CMK (cell line): Measurements from ENCODE around the gene ERC1.
"Not testable (repeated sequence)": the region's sequence is repeated elsewhere in the genome, so short reads cannot be mapped to it uniquely, and the experiment has no call there.

ENCODE experiments used
- DNase-seq: peaks from one replicate; pipeline ENCODE4 v3.0.0-alpha.2; 2010; ENCODE audit warnings: low read depth

Gene ERC1

DNA sequence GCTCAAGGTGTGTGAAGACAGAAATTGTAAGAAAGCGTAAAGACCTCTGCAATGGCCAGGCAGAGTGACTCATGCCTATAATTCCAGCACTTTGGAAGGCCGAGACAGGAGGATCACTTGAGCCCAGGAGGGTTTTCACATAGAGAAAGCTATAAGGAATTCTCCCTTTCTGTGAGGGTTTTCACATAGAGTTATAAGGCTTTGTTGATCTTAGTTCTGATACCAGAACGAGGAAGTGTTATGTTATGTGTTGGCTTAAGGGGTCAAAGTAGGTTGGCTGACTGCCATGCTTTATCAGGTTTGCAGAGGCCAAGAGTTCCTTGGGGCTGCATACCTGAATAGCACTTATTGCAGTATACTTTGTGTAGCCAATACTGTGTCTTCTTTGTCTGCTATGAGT, 139.1 kb downstream of the ERC1 start:
- no peak for DNase-seq

DNA sequence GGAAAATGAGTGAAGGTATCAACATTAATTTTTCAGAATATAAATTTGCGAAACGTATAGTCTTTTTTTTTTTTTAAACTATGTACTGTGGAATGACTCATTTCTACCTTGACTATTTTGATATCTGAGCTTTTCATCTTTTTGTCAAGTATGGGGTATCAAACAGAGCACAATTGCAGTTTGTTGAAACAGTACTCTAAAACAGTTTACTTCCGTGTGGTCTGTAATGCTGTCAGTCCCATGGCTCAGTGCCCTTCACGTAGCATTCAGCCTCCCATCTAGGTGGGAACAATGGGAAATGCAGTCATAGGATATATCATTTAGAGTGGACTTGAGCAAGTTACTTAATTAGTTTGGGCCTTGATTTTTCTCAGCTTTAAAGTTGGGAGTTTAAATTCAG, 139.5 kb downstream of the ERC1 start:
- DNase-seq: no peak

DNA sequence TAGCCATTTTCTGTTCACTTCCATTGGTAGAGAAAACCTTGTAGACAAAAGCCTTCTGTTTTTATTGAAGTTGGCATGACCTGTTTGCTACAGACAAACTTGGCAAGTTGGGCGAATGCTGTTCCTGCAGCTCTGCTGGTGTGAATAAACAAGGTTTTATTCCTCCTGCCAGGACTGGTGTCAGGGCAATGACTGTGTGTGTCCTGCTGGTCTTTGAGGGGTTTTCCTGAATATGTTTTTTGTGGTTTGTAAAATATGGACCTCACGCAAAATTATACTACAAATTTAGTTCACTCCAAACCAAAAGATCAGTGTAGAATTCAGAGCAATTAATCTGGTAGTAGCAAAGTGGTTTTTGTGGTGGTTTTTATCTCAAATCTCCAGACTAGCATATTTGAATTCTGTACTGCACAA, 140.8 kb downstream of the ERC1 start:
- no peak for DNase-seq

DNA sequence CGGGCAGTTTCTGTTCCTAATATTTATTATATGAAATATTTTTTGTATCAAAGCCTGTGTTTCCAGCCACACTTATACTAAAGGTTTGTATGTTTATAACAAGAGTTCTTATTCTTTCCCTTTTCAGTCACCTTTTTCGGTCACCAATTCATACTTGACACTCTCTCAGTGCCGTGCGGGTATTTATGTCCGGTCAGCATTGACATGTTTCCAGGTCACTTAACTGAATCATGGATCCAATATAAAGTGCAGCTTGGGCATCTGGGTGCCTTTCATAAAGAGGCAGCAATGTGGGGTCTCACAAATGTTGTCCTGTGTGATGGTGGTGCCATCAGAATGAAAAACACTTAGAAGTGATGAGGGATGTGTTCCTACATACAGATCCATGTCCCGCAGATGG, 141.3 kb downstream of the ERC1 start:
- no peak for DNase-seq

DNA sequence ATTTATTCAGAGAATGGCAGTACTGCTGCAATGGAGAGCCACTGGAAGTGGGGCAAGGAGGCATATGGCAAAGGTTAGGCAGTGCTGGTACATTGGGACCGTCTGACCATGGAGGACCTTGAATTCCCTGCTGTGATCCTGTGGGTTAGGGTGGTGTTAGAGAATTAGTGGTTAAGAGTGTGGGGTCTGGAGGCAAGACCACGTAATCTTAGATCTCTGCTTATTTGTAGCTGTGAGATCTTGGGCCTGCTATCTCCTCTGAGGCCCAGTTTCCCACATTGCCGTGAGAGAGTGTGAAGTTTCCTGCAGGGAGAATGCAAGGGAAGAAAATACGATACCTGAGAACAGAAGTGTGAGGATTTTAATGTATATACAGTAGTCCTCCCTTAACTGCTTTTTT, 147.7 kb downstream of the ERC1 start:
- no peak for DNase-seq

DNA sequence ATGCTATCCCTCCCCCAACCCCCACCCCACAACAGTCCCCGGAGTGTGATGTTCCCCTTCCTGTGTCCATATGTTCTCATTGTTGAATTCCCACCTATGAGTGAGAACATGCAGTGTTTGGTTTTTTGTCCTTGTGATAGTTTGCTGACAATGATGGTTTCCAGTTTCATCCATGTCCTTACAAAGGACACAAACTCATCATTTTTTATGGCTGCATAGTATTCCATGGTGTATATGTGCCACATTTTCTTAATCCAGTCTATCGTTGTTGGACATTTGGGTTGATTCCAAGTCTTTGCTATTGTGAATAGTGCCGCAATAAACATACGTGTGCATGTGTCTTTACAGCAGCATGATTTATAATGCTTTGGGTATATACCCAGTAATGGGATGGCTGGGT, 155.7 kb downstream of the ERC1 start:
- not testable (repeated sequence) for DNase-seq

DNA sequence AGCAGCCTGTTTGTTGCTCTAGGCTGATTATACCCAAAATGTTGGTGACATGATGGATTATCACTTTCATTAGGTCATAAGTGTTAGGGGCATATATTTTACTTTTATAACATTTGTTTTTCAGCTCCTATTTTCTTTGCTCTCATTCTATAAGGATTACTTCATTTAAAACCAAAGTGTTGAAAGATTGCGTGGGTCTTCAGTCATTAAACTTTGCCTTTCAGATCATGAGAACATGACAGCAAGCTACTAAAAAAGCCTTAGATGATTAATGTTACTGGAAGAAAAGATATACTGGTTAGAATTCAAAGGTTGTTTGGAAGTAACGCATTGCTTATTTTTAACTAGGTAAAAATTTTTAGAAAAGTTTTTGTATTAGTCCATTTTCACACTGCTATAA, 156.8 kb downstream of the ERC1 start:
- no peak for DNase-seq

DNA sequence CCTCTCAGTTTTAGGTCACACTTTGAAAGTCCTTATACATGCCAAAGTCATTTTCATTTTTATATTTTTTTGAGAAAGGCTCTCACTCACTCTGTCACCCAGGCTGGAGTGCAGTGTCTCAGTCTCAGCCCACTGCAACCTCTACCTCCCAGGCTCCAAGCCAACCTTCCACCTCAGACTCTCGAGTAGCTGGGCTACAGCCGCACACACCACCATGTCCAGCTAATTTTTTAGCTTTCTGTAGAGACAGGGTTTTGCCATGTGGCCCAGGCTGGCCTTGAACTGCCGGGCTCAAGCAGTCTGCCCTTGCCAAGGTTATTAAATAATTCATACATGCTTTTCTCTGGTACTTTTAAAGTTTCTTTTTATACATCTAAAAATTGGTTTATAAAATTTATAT, 166.0 kb downstream of the ERC1 start:
- no peak for DNase-seq

DNA sequence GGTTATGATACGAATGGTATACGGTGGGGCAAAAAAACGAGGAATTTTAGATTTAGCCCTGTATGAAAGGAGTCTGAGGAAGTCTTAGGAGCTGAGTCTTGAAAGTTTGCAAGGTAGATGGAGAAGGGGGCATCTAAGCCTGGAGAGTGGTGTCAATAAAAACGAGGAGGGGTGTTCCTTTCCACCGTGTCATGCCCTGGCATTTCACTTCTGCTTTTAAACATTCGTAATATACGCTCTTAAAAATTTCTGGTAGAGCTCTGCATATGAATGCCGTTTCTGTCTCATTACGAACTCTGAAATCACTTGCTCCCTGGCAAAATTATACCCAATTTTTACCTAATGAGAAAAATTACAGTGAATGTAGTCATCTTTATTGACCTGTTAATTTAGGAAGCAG, 170.2 kb downstream of the ERC1 start:
- DNase-seq: no peak

DNA sequence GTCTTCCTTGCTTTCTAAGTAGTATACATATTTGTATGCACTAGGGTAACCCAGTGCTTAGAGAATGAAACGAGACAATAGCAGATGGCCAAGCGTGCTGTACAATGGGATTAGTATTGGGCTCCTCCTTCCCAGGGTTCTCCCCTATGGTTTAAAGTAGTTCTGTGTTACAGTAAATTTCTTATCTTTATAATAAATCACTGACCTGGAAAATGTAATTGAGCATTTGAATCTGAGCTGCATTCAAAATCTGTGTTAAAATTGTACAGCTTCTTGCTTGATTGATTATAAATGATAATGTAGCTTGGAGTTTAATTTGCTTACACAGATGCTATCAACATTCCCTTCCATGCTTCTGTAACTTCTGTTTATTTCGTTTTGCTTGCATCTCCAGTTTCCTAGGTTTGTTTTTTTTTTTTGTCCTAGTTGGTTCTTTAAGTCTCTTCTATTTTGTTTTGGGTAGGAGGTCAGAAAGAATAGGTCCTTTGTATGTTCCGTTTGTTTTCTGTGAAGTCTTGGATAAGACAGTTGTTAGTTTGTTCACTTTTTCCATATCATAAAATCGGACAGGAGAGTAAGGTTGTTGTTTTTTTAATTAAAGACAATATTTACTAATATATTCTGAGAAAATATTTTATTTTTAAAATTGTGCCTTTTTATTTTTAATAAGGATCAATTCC, 171.2 kb downstream of the ERC1 start:
- DNase-seq: no peak

DNA sequence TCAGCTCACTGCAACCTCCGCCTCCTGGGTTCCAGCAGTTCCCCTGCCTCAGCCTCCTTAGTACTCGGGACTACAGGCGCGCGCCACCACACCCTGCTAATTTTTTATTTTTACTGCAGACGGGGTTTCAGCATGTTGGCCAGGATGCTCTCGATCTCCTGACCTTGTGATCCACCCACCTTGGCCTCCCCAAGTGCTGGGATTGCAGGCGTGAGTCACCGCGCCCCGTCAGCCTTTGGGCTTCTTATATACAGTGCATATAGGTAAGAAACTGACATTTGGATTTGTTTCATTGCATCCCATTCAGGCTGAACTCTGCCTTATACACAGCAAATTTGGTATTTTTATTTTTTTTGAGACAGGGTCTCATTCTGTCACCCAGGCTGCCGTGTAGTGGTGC, 176.8 kb downstream of the ERC1 start:
- no peak for DNase-seq

DNA sequence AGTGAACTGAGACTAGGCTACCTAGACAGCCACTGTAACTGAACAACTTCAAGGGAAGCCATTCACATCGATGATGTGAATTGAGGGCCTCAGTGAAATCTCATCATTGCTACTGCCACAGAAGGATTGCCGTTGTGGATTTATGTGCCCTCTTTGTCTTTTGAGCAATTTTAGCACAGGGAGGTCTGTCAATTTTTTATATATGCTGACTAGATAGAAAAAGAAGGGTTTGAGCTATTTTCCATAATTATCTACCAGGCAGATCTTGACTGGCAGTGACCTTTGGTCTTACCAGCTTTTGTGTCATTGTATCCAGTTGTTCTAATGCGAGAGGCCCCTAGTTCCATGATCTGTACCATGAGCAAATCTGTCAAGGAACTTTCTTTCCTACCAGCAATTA, 179.4 kb downstream of the ERC1 start:
- DNase-seq: no peak

DNA sequence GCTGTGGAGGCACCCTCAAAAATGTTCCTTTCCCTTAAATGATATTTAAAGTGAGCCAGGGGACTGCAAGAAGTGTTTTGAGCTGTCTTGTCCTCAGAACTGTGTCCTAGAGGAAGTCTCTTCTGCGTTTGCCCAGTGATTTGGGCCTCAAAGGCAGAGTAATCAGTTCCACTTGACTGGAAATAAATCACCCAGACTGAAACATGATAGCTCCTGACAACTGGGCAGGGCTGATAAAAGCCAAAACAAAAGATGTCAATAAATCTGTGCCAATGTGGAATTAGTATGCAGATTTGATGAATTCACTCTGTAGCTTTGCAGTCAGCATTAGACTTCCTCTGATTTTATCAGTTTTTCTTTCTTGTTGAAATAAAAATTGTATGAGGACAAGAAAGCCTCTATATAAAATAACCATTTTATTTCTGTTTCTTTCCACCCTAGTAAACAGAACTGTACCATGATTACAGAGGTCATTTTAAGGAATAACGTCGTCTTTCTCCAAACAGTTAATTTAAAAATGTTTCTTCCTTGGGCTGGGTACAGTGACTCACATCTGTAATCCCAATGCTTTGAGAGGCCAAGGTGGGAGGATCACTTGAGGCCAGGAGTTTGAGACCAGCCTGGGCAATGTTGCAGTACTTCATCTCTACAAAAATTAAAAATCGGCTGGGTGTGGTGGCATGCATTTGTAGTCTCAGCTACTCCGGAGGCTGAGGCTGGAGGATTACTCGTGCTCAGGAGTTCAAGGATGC, 180.8 kb downstream of the ERC1 start:
- DNase-seq: no peak

DNA sequence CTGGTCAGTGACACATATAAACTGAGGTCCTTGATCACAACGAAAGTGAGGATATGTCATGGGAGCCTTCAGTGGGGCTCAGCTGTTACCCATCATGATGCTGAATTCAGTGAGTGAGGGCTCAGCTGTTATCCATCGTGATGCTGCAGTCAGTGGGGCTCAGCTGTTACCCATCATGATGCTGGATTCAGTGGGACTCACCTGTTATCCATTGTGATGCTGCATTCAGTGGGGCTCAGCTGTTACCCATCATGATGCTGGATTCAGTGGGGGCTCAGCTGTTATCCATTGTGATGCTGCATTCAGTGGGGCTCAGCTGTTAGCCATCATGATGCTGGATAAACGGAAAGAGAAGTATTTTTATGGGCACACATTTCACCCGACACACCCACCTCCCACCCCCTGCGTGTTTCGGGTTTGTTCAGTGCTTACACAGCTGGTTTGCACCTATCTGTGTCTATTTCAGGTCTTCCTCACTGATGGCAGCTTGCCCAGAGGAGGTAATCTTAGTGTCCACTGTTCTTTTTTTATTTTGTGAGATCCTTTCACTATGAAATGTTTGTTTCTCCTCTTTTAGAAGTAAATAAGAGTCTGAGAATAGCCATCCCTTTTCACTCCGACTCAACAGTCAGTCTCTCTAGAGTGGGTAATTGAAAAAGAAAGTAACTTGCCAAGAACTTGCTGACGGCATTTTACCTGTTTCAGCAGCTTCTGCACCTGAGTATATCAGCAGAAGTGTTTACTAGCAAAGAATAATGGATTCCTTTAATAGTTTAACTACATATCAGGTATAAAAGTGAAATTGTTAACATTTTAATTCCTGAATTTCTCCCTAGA, 183.0 kb downstream of the ERC1 start:
- DNase-seq: no peak

DNA sequence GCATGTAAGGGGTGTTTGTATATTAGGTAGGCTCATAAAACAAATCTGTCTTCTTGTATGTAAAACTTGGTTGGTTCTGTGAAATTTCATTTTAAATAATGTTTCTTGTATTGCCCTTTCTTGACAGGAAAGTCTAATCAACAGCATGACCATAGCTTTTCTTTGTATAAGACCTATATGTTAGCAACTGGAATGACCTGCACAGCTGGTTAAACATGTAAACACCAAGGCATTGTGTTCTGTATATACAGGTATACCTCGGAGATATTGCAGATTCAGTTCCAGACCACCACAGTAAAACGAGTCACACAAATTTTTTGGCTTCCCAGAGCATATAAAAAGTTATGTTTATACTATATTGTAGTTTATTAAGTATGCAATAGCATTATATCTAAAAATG, 183.6 kb downstream of the ERC1 start:
- DNase-seq: no peak

DNA sequence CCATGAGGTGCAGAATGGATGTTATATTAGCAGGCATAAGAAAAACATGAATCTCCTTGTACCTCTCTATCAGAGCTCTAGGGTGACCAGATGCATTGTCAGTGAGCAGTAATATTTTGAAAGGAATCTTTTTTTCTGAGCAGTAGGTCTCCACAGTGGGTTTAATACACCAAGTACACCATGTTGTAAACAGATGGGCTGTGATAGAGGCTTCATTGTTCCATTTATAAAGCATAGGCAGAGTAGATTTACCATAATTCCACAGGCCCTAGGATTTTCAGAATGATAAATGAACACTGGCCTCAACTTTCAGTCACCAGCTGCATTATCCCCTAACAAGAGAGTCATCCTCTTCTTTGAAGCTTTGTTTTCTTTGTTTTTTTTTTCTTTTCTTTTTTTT, 185.2 kb downstream of the ERC1 start:
- no peak for DNase-seq

DNA sequence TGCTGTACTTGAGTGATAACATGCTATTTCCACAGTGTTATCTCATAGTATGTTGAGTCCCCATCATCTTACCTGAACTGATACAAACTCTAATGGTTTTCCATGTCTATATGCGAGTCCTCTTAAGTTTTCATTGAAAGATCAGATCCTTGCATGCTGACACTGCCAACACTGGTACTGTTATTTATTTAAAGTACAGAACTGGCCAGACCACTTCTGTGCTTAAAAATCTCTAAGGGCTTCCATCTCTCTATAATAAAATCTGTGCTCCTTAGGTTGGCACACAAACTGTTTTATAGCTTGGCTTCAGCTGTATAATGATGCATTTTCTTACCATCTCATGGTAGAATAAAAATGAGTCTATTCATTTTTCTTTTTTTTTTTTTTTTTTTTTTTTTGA, 188.1 kb downstream of the ERC1 start:
- DNase-seq: no peak

DNA sequence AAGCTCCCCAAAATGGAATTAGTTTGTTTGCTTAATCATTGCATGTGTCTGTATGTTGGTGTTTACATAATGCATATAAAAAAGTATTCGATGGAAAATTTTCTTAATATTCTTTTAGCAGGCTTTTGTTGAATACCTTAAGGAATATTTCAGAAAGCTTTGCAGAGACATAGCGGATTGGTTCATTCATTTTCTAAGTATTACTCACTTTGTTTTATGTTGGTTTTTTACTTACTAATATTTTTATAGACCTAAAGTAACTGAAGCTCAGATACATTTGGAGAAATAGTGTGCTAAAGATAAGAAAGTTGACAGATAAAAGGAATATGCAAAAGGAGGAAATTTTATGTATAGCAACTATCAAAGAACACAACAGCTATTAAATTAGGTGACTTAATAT, 191.0 kb downstream of the ERC1 start:
- no peak for DNase-seq

DNA sequence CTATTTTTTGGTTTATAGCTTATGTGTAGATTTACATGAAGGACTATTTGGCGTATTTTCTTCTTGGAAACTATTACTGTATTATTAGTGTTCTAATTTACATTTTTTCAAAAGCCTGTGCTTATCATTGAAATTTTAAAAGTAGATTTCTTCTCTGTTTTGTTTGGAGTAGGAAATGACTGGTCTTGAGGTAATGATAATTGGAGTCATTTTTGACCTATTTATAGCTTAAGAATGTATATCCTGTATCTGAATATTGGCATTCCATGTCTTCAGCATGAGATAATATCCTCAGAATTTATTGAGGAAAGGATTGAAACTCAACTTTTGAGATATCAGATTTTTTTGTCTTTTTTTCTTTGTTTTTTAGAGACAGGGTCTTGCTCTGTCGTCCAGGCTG, 193.4 kb downstream of the ERC1 start:
- no peak for DNase-seq

DNA sequence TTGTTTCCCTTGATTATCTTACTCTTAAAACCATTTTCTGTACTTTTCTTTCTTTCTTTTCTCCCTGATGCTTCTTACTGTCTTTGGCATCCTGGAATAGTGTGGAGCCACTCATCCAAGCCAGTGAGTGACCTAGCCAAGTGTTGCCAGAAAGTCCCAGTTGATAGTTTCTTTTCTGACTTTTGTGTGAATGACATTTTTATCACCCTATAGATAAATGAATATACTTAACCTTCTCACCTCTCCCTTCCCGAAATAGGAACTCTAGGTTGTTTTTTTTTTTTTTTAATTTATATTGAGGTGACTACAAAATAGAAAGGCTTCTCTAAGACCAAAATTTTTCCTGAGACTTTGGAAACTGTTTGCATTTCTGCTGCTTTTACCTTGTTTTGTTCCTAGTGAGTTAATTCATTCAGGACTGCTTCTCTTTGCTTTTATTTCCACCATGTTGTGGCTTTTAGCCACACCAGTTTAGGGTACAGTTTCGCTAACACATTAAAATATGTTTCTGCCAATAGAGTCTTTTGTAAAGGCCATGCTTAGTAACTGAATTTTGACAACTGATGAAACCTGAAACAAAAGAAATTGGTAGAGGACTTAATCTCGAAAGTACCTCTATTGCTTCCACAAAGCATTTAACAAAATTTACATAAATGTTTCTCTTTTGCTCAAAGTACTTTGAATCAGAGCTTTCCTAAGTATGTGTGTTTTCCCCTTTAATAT, 194.6 kb downstream of the ERC1 start:
- no peak for DNase-seq

DNA sequence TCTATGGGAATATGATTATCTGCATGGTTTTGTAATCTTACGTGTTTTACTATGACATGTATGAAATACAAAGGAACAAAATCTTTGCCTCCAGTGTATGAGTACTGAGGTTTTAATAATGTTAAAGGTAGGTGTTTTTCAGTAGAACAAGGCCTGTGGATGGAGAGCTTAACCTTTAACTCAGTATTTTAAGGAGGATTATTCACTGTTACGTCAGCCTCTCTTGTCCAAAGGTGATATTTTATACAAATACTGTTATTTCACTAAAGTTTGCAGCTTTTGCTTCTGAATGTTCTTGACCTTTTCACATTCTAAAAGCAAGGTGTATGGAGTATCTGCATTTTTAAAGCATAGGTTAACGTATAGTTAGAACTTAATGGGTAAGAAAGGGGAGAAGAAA, 195.3 kb downstream of the ERC1 start:
- no peak for DNase-seq

DNA sequence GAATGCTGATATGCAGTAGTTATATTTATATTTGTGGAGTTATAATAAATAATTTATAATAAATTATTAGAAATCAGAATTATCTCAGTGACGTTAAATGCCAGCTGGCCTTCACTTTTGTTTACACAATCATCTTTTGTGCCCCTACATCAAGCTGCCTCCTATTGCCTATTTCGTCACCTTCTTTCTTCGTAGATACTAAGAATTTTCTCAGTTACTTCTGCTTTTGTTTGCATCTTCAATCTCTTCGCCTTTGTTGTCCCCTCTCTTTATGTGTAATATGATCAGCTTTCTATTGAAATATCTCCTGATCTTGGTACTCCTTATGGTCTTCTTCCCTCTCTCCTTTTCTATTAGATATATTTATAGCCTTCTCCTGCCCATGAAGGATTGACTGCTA, 197.0 kb downstream of the ERC1 start:
- no peak for DNase-seq
